HepG2 (cell line): ENCODE measurements around the gene MBTD1. TPM values are rescaled to one million over a fixed set of nuclear protein-coding genes. Genes with fewer than 3 reads are reported as not detected.

ENCODE experiments used
- CBFB ChIP-seq: sonication (generic); formaldehyde crosslinking; IDR thresholded peaks from 2 replicates; pipeline ENCODE4 v1.4.0; 2020; ENCODE audit warnings: missing genetic modification reagents
- CREB1 ChIP-seq, 2 experiments: fragments of 450-650 bp in 1 of 2; IDR thresholded peaks; 2 replicates each; pipeline ENCODE4 v1.6.1; 2016 to 2017; ENCODE audit warnings: control low read depth in 1 of 2, mild to moderate bottlenecking in 1 of 2, missing compliant biosample characterization in 1 of 2, missing genetic modification characterization in 1 of 2
- DDIT3 ChIP-seq: sonication (generic); formaldehyde crosslinking; IDR thresholded peaks from 2 replicates; pipeline ENCODE4 v1.4.0; 2020; ENCODE audit warnings: mild to moderate bottlenecking, missing genetic modification reagents
- DPF2 ChIP-seq: sonication (generic); formaldehyde crosslinking; IDR thresholded peaks from 2 replicates; pipeline ENCODE4 v1.4.0; 2020; ENCODE audit warnings: mild to moderate bottlenecking, low read depth, missing genetic modification reagents, borderline replicate concordance
- DR1 ChIP-seq: sonication (generic); formaldehyde crosslinking; IDR thresholded peaks from 2 replicates; pipeline ENCODE4 v1.8.0; 2021; ENCODE audit warnings: mild to moderate bottlenecking, missing genetic modification reagents, inconsistent platforms
- FOXP4 ChIP-seq: sonication (generic); formaldehyde crosslinking; IDR thresholded peaks from 2 replicates; pipeline ENCODE4 v1.4.0; 2020; ENCODE audit warnings: missing genetic modification reagents
- POGK ChIP-seq: sonication (generic); formaldehyde crosslinking; conservative IDR thresholded peaks from 2 replicates; pipeline ENCODE4 v1.8.0; 2022; ENCODE audit warnings: mild to moderate bottlenecking, moderate library complexity, missing genetic modification reagents
- SIX1 ChIP-seq: sonication (generic); formaldehyde crosslinking; IDR thresholded peaks from 2 replicates; pipeline ENCODE4 v1.4.0; 2020; ENCODE audit warnings: missing genetic modification reagents, borderline replicate concordance
- U2AF1 ChIP-seq: fragments of 200-400 bp; formaldehyde crosslinking; optimal IDR thresholded peaks from 2 replicates; pipeline ENCODE3; 2017; ENCODE audit warnings: mild to moderate bottlenecking, low read depth, low read length
- ZBTB26 ChIP-seq: IDR thresholded peaks from 2 replicates; pipeline ENCODE4 v1.6.1; 2016; ENCODE audit warnings: missing compliant biosample characterization, missing genetic modification reagents, borderline replicate concordance
- ZBTB33 ChIP-seq: sonication (generic); formaldehyde crosslinking; IDR thresholded peaks from 2 replicates; pipeline ENCODE4 v1.4.0; 2020; ENCODE audit warnings: missing genetic modification reagents
- ZHX1 ChIP-seq: sonication (generic); formaldehyde crosslinking; IDR thresholded peaks from 2 replicates; pipeline ENCODE4 v1.8.1; 2022; ENCODE audit warnings: low read depth, mild to moderate bottlenecking, missing genetic modification reagents
- ZIK1 ChIP-seq: sonication (generic); formaldehyde crosslinking; IDR thresholded peaks from 2 replicates; pipeline ENCODE4 v1.5.0; 2020; ENCODE audit warnings: mild to moderate bottlenecking, low read depth, missing genetic modification reagents, borderline replicate concordance
- ZNF180 ChIP-seq: sonication (generic); formaldehyde crosslinking; IDR thresholded peaks from 2 replicates; pipeline ENCODE4 v1.4.0; 2020; ENCODE audit warnings: low read depth, missing genetic modification reagents, borderline replicate concordance
- ZNF598 ChIP-seq: sonication (generic); formaldehyde crosslinking; IDR thresholded peaks from 2 replicates; pipeline ENCODE4 v1.5.1; 2020; ENCODE audit warnings: mild to moderate bottlenecking, missing genetic modification reagents, borderline replicate concordance
- polyA plus RNA-seq, 8 experiments: library from polyadenylated mRNA; depleted of rRNA in 3 of 8; stranded (reverse) in 7 of 8; unstranded in 1 of 8; fragments of >200 nt; fragmentation: Illumina TruSeq in 4 of 8; extraction: Trizol in 4 of 8; gene quantifications; 2 replicates each; pipeline versions ENCODE4 v1.2.1 to v1.2.3, GENCODE V29; 2011 to 2016; ENCODE audit warnings: low read depth in 4 of 8, missing spikeins in 1 of 8, mixed read lengths in 1 of 8; ENCODE audit not compliant: insufficient read depth in 1 of 8
- total RNA-seq, 5 experiments: library from RNA; depleted of rRNA; stranded (reverse); fragments of >200 nt; fragmentation: Illumina TruSeq; extraction: Trizol; gene quantifications; 2 replicates each; pipeline ENCODE4 v1.2.3, GENCODE V29; 2016; ENCODE audit warnings: low read depth in 1 of 5

MBTD1 gene
- total and polyA plus RNA-seq, 2 of the 13 experiments (the other 11 are each of a cell fraction or from before 2014, with no cell fraction given), result 20.9 TPM

- TF ChIP-seq FOXP4 (CRISPR knock-in tag) (no peak; the same call in 1 of the 2 replicates), POGK (CRISPR knock-in tag) (peak; percentile 56), U2AF1 (no peak), DDIT3 (CRISPR knock-in tag) (no peak), CREB1 (IDR thresholded peaks at IDR 0.05) (no peak), CREB1 (CRISPR knock-in tag; IDR thresholded peaks at IDR 0.05) (no peak), ZBTB26 (CRISPR knock-in tag) (no peak), ZBTB33 (CRISPR knock-in tag) (no peak), DR1 (CRISPR knock-in tag) (peak; percentile 25; the same call in 1 of the 2 replicates), ZNF598 (no peak), ZIK1 (CRISPR knock-in tag) (peak; percentile 65; the same call in 1 of the 2 replicates), CBFB (0 out of 2 replicates have a peak, but pooled peaks have one; percentile 10), ZHX1 (CRISPR knock-in tag) (no peak), ZNF180 (CRISPR knock-in tag) (no peak), SIX1 (CRISPR knock-in tag) (no peak), DPF2 (CRISPR knock-in tag) (no peak; the same call in 1 of the 2 replicates)
Measured at GRCh38 chr17:51166198-51166986, 93.5 kb downstream of the MBTD1 start, which contains the start of gene NME2 (continued).
